HT-29 (cell line): ENCODE results near the gene SPATA2. TPM values are rescaled to one million over a fixed set of nuclear protein-coding genes. Genes with fewer than 3 reads are reported as not detected.
"Not testable (repeated sequence)": the region's sequence is repeated elsewhere in the genome, so short reads cannot be mapped to it uniquely, and the experiment has no call there.

Experiments
- DNase-seq: peaks from one replicate; pipeline ENCODE4 v3.0.0-alpha.2; 2015; ENCODE audit warnings: low spot score
- total RNA-seq: library from RNA; depleted of rRNA; stranded (reverse); fragments of >200 nt; shearing (Covaris generic); gene quantifications from 2 replicates; pipeline ENCODE4 v1.2.3, GENCODE V29; 2014

SPATA2 gene
- total RNA-seq, 1 experiment from 2014 or later: 10.7 TPM

DNA sequence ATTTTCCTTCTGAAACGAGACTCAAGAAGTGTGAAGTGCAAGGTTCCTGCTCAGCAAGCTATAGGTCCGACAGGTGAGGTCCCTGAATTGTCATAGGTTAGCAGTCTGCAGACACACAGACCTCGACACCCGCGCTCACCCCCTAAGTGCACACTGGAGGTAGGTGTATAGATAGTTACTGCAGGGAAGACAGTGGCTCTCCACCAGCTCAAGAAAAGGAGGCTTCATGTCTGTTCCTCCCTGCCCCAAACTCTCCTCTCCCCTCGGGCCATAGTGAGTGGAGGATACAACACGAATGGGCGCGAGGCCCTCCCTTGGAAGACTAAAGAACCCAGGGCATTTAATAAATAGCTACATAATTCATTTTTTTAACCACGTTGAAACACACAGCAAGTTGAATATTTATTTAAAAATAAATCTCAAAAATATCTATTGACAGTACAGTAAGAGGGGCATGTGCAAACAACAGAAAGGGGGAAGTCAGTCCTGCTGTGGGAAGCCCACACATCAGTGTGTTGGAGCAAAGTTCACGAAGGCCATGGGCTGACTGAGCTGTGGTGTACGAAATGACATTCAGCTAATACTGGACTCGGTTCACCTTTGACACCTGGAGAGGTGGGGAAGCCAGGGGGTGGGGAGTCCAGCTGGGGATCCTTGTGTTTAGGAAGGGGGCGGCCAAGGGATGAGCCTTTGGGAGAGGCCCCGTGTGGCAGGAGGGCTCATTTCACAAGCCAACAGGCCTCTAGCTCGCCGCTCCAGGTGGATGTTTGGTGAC, 10.7 kb downstream of the SPATA2 start:
- no peak for DNase-seq

DNA sequence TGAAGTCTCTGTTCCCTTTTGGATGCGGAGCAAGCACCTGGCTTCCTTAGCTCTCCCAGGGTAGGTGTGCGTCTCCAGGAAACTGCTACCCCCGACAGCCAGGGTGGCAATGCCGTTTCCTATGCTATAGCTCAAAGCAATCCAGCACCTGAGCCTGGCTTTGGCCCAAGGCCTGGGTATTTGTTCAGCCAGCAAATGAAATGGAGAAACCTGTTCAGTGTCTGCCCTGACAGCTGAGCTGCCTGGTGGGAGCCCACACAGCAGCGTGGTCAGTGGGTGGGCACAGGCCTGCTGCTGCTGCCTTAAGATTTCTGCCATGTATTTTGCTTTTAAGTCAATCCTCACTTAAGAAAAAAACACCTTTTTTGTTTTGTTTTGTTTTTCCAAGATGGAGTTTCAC, 13.7 kb downstream of the SPATA2 start:
- no peak for DNase-seq

DNA sequence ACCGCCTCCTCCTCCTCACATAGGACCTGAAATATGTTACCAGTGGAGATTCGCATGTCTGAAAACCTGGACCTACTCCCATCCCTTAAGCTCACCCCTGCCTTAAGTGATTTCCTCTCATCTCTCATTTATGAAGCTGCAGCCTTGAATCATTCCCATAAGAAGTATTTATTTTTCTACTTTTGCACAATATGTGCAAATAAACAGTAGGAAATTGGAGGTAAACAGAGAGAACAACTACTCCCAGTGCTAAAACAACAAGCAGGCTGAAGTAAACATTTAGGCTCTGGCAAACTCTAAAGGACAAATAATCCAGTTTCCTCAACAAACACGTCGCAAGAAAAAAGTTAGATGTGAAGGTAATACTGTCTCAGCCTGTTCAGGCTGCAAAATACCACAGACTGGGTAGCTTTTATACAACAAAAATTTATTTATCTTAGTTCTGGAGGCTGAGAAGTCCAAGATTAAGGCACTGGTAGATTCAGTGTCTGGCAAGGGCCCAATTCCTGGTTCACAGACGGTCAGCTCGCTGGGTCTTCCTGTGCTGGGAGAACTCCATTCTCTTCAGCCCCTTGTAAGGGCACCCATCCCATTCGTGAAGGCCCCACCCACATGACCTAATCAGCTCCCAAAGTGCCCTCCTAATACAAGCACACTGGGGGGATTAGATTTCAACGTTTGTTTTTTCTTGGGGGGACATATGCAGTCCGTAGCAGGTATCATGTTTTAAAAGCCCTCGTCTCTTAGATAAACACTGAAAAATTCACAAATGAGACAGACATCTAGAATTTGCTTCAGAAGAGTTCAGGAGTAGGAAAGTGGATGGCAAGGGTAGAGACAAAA, 15.6 kb downstream of the SPATA2 start:
- DNase-seq: no peak

DNA sequence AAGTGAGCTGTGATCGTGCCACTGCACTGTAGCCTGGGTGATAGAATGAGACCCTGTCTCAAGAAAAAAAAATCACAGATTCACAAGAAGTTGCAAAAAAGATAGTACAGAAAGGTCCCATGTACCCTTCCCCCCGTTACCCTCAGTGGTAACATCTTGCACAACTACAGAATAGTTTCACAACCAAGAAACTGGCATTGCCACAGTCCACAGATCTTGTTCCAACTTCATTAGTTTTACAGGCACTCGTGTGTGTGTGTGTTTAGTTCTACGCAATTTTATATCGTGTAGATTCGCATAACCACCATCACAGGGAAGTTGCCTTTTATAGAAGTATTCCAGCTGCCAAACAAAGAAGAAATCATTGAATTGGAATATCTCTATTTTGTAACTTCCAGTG, 19.1 kb downstream of the SPATA2 start:
- DNase-seq: no peak

DNA sequence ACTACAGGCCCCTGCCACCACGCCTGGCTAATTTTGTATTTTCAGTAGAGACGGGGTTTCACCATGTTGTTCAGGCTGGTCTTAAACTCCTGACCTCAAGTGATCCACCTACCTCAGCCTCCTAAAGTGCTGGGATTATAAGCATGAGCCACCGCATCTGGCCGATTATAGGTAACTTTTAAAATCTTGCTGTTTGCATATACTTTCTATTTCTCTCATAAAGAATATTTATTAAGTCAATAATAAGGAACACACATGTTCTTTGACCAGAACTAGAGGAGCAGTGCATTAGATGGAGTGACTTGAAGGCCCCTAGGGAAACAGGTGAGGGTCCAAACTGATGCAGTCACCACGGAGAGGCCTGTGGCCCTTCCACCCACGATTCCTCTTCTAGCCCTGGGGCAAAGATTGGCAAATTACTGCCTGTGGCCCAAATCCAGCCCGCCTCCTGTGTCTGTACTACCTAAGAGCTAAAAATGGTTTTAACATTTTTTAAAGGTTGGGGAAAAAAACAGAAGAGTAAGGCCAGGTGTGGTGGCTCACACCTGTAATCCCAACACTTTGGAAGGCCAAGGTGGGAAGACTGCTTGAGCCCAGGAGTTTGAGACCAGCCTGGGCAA, 19.7 kb downstream of the SPATA2 start:
- not testable (repeated sequence) for DNase-seq

DNA sequence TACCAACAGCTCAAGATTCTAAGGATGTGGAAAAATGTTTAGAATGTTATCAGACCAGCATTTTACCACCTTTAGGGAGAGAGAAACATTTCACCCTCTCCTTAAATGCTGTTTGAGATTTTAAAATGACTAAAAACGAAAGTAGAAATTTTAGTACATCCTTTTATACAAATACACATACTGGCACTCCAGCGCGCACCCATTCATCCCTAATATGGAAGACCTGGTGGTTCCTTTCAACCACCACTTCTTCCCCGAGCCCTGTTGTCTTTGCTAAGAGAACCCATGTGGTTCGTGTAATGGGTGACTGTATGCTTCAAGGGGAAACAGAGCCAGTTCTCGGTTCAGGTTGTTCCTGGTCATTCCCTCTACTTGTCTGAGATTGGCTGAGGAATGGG, 21.3 kb downstream of the SPATA2 start:
- DNase-seq: no peak

DNA sequence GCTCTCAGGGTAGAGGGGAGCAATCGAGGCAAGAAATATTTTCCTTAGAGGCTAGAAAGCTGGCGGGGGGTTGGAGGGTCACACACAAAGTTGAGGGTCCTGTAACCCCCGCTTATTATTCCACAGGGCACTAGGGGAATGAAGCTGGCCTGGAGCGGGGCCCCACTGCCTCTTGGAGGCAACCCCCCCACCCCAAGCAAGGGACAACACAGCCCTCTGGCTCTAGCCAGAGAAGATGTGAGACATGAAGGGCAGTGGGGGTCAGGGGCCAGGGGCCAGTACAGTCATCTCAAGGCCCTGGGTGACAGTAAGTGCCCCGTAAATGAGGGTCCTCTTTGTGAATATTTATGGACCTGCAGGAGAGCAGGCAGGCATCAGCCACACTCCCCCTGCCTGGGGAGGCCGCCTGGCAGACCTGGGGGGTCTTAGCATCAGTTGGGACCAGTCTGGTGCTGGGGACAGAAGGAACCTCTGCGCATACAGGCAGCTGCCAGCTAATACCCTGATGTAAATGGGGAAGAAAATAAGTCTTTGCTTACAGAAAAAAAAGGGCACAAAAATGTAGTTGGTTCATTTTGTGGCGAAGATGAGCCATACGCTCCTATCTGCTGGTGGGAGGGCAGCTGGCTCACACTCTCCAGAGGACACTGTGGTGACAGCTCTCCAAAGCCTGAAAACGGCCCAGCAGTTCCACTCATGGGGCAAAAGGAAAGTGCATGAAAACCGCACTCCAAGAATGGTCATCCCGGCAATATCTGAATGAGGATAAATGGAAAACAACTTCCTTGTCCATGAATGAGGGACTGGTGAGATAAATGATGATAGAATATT, 21.9 kb downstream of the SPATA2 start:
- no peak for DNase-seq

DNA sequence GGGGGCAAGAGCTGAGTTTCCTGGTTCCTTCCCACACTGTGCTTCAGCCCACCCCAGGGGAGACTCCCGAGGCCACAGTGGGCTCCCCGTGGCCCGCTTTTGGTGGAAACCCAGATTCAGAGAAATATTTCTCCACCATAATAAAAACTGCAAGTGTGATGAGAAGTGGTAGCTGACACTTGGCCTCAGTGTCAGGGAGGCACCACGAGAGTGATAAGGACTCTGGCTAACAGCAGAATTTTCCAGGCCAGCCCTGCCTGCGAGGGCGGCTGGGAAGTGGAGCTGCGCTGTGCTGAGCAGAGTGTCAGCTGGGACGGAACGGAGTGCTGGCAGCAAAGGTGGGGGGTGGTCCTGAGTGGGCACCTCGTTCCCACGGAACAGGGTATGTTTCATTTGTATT, 22.5 kb downstream of the SPATA2 start:
- no peak for DNase-seq

DNA sequence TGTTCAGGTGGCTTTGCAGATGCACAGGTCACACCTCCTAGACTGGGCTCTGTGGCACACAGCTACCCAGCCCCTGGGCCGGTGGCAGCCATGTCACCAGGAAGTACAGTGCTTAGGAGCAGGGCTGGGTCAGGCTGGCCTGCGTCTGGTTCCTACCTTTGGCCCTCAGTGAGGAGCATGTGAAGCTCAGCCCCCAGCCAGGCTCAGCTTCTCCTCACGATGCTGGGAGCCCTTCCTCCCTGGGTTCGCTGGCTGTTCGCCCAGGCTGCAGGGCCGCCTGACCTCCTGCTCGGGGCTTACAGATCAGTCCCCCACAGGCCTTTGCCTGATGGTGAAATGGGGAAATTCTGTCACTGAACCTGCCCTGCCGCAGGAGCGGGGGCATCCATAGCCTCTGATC, 23.1 kb downstream of the SPATA2 start:
- no peak for DNase-seq

DNA sequence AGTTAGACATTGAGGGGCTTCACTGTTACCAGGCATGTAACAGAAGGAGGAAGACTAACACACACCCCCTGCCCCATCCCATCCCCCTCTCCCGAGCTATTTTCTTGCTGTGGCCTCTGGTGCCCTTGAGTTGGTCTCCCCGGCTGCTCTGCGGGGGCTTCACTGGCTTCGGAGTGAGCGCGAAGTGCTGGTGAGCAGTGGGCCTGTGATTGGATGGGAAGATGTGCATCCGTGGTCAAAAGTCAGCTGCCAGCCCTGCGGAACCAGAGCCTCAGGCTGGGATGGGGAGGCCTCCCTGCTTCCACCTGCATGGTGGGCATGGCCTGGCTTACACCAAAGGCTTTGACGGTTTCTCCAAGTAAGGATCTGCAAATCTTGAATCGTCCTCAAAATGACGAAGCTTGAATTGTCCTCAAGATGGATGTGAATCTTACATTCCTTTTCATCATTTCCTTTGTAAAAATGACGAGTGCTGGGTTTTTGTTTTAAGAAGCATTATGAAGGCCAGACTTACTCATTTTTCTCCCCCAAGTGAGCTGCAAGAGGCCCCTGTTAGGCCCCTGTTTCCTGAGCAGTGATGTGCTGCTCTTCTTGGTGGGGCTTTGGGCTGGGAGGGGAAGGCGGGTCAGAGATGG, 23.7 kb downstream of the SPATA2 start:
- DNase-seq: no peak

DNA sequence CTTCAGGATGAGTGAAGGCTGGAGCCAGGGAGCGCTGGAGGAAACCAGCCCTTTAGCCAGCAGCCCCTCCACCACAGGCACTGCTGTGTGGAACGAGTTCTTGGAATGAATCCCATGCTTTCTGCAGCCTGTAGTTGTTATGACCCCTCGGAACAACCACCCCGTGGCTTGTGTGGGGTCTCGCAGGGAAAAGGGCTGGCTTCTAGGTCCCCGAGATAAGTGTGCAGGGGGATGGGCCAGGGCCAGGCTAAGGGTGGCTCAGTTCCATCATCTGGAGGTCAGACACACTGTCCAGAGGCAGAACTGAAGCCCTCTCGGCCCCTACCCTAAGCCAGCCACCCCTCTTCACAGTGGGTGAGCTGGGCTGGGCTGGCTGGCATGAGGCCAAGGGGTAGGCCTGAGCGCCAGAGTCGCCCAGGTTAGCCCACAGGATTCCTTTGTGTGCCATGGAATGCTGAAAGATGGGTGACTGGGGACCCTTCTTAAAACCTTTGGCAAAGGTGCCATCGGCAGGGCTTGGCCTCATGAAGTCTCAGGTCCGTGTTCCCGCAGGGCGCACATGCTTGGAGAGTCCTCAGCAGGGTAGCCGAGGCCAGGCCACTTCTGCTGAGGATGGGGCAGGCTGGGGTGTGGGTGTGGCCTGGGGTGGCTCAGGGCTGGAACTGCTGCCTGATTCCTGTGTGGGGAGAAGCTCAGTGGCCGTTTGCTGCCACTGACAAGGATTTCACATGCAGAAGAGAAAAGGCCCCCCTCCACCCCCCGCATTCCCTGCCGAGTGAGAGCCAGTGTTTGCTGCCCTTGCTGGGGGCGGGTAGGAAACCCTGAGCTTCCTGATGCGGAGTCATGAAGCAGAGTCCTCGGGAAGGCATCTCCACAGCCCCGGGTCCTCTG, 24.6 kb downstream of the SPATA2 start:
- peak; percentile 15 for DNase-seq

DNA sequence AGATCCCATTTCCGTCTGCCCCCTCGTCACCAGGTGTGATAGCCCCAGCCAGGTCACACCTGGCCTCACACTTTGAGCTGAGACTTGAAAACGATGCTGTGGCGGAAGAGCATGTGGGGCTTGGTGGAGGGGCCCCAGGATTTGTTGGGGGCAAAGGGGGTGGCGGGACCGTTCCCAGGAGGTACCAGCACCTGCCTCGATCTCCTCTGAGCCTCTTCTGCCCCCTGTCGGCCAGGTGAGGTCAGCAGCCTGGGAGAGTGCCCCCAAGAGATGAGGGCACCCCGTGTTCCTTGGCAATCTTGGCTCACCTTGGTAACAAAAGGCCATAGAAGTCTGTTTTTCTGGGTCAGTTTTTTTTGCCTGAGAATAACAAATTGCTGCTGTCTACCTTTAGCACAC, 25.4 kb downstream of the SPATA2 start:
- peak; percentile 69 for DNase-seq

DNA sequence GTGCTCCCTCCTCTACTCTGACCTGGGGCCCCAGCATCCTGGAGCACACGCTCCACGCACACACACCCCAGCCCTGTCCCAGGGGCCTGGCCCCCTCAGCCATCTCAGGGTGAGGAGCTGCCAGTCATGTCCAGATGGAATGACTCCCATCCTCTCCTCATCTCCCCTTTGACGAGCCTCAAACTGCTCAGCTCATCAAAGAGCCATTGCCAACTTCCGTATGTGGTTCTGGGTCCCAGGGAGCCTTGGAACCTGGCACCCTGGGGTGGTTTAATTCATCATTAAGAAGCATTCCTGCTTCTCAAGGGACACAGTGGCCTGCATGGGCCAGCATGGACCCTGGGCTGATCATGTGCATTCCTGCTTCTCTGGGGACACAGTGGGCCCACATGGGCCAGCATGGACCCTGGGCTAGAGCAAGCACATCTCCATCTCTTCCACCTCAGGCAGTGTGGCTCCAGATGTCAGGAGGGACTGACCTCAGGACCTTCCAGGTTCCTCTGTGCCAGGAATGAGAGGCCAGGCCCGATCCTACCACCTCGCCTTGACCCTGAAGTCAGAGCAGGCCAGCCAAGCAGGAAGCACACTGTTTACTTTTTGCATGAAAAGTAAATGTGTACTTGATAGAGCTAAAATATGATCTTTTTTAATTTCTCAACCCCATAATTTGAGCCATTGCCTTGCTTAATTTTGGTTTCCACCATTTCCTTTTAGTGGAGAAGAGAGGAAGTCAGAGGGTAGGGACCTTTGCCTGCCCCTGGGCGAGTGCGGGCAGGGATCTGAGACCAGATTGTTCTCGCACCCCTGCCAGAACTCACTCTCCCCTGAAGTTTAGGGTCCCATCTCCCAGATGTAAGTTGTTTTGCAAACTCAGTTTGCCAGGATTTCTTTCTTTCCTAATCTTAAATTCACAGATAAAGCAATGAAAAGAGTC, 26.1 kb downstream of the SPATA2 start:
- no peak for DNase-seq

DNA sequence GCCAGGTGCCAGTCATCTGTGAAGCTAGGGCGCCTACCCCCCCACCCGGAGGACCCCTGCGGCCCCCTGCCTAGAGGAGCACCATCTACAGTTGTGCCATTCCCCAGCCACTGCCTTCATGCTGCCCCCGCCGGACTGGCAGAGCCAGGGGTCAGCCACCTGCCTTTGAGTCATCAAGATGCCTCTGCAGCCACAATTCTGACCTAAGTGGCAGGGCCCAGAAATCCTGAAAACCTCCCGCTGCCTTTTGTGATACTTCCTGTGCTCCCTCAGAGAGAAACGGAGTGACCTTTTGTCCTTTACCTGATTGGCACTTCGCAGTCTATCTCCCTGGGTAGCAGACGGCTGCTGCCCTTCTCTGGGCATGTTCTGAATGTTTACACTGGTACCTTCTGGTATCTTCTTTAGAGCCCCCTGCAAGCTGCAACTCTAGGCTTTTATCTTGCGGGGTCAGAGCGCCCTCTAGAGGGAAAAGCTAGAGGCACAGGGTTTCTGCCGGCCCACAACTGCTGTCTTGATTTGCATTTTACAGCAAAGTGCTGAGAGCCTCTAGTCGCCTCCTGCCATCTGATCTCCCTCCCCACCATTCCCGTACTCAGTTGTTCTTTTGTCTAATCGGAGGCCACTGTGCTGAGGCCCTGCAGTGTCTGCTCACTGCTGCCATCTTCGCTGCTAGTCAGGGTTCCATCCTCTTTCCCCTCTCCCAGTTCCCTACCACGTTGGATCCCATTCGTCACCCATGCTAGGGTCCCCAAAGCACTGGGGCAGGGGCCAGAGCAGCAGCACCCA, 26.9 kb downstream of the SPATA2 start:
- DNase-seq: peak; percentile 88

DNA sequence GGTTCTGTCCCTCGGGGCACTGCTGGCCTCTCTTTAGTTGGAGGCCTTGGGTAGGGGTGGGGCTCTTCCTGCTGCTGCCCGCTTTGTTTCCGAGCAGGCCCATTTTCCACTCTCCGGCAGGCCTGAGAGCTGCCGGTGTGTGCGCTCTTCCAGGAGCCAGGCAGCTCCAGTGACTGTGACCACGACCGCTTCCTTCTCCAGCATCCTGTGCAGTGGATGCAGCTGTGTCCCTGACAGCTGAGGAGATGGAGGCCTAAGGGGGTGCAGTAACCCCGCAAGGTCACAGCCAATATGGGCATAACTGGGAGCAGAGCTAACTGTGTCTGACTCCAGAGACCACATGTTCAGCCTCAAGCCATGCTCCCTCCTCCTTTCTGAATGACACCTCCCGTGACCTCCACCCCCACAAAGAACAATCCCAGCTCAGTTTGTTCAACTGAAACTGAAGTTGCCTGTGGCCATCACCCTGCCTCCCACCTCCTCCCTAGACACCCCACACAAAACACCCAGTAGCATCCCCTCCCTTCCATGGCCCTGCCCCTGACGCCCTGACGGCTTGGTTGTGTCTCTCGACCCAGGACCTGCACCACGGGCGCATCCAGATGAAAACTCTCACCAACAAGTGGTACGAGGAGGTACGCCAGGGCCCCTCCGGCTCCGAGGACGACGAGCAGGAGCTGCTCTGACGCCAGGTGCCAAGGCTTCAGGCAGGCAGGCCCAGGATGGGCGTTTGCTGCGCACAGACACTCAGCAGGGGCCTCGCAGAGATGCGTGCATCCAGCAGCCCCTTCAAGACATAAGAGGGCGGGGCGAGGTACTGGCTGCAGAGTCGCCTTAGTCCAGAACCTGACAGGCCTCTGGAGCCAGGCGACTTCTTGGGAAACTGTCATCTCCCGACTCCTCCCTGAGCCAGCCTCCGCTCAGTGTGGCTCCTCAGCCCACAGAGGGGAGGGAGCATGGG, 27.8 kb downstream of the SPATA2 start:
- DNase-seq: no peak

DNA sequence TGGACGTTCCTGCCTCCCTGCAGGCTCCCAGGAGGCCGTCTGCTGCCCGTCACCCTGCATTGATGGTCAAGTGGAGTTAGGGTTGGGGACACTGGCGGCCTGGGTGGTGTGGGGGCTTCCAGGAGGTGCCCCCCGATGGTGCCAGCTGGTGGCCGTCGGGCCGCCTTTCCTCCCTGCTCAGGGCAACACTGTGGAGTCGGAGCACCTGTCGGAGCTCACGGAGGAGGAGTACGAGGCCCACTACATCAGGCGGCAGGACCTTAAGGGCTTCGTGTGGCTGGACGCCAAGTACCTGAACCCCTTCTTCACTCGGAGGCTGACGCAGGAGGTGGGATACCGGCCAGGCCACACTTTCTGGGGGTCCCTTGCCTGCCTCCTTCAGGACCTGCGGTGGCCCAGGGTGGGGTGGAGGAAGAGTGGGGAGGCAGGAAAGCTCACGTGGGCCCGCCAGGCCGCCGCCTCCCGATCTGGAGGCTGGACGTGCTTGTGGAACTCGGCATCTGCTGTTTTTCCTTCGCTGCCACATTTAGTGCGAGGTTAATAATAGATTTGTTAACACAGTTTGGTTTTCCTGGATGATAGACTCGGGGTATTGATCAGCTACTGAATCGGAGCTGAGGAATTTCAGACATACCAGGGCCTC, 28.6 kb downstream of the SPATA2 start:
- no peak for DNase-seq
